GM23338 (cell line): Measurements from ENCODE around the gene UST. TPM values are rescaled to one million over a fixed set of nuclear protein-coding genes. Genes with fewer than 3 reads are reported as not detected.

Experiments used
- ATAC-seq: fragments of 200-7000 bp; cut with Tn5 transposase; 3 replicates; pipeline ENCODE4 v1.9.1; 2020
- DNase-seq: peaks from one replicate; pipeline ENCODE4 v3.0.0-alpha.2; 2015; ENCODE audit warnings: low spot score
- H2AFZ ChIP-seq: fragments of 200-600 bp; sonication (generic); 2 replicates; pipeline ENCODE4 v1.8.0; 2016; ENCODE audit warnings: antibody characterized with exemption, mild to moderate bottlenecking, moderate library complexity
- H3F3A ChIP-seq: fragments of 200-600 bp; sonication (generic); replicated peaks from 2 replicates; pipeline ENCODE4 v1.8.0; 2017; ENCODE audit warnings: antibody characterized with exemption, mixed run types, low read depth
- H3K27ac ChIP-seq: fragments of 200-600 bp; sonication (generic); 2 replicates; pipeline ENCODE4 v1.6.1; 2016; ENCODE audit warnings: low read depth
- H3K27me3 ChIP-seq: fragments of 200-600 bp; sonication (generic); 2 replicates; pipeline ENCODE4 v1.8.0; 2016; ENCODE audit warnings: mild to moderate bottlenecking, mixed run types, moderate library complexity; ENCODE audit not compliant: insufficient read depth
- H3K36me3 ChIP-seq: fragments of 200-600 bp; sonication (generic); 2 replicates; pipeline ENCODE4 v1.8.0; 2016; ENCODE audit warnings: mild to moderate bottlenecking; ENCODE audit not compliant: insufficient read depth
- H3K4me1 ChIP-seq: fragments of 200-600 bp; sonication (generic); 2 replicates; pipeline ENCODE4 v1.8.0; 2016; ENCODE audit warnings: mild to moderate bottlenecking, moderate library complexity; ENCODE audit not compliant: insufficient read depth
- H3K4me2 ChIP-seq: fragments of 200-600 bp; sonication (generic); 2 replicates; pipeline ENCODE4 v1.7.1; 2017; ENCODE audit warnings: mixed run types
- H3K4me3 ChIP-seq: fragments of 200-600 bp; sonication (generic); 2 replicates; pipeline ENCODE4 v1.6.1; 2016; ENCODE audit warnings: mixed run types
- H3K79me2 ChIP-seq: fragments of 200-600 bp; sonication (generic); replicated peaks from 2 replicates; pipeline ENCODE4 v1.8.0; 2017; ENCODE audit warnings: mild to moderate bottlenecking; ENCODE audit not compliant: insufficient read depth
- H3K9me2 ChIP-seq: fragments of 200-600 bp; sonication (generic); 2 replicates; pipeline ENCODE4 v1.8.0; 2017; ENCODE audit not compliant: insufficient read depth
- H4K20me1 ChIP-seq: fragments of 200-600 bp; sonication (generic); replicated peaks from 2 replicates; pipeline ENCODE4 v1.8.0; 2017; ENCODE audit warnings: mild to moderate bottlenecking; ENCODE audit not compliant: insufficient read depth
- H3K27ac Mint-ChIP-seq: 2 replicates; pipeline ENCODE4 v1.8.0; 2020; ENCODE audit warnings: inconsistent platforms, mild to moderate bottlenecking, moderate library complexity, mixed read lengths
- H3K27me3 Mint-ChIP-seq: 3 replicates; pipeline ENCODE4 v1.8.0; 2022; ENCODE audit warnings: low read depth, mild to moderate bottlenecking, moderate library complexity, mixed read lengths, inconsistent platforms; ENCODE audit not compliant: insufficient read depth, poor library complexity
- H3K36me3 Mint-ChIP-seq: 3 replicates; pipeline ENCODE4 v1.8.0; 2021; ENCODE audit warnings: low read depth, mild to moderate bottlenecking, inconsistent platforms, moderate library complexity, mixed read lengths
- H3K4me1 Mint-ChIP-seq: 3 replicates; pipeline ENCODE4 v1.8.0; 2020; ENCODE audit warnings: mild to moderate bottlenecking, inconsistent platforms, mixed read lengths
- H3K4me3 Mint-ChIP-seq: 3 replicates; pipeline ENCODE4 v1.8.0; 2021; ENCODE audit warnings: moderate library complexity, mild to moderate bottlenecking, inconsistent platforms, mixed read lengths
- H3K9me3 Mint-ChIP-seq: 3 replicates; pipeline ENCODE4 v1.8.0; 2020; ENCODE audit warnings: moderate library complexity, mild to moderate bottlenecking, inconsistent platforms, mixed read lengths
- EZH2 ChIP-seq: fragments of 200-600 bp; sonication (generic); IDR thresholded peaks from one replicate; pipeline ENCODE4 v1.8.0; 2017; ENCODE audit warnings: antibody characterized with exemption, mild to moderate bottlenecking, low read depth; ENCODE audit not compliant: unreplicated experiment
- EZH2phosphoT487 ChIP-seq: fragments of 200-600 bp; sonication (generic); IDR thresholded peaks from one replicate; pipeline ENCODE4 v1.8.1; 2018; ENCODE audit warnings: antibody characterized with exemption; ENCODE audit not compliant: unreplicated experiment
- JUNB ChIP-seq: IDR thresholded peaks from one replicate; pipeline ENCODE4 v1.6.1; 2016; ENCODE audit warnings: antibody characterized with exemption; ENCODE audit not compliant: unreplicated experiment
- NANOG ChIP-seq: IDR thresholded peaks from 2 replicates; pipeline ENCODE4 v1.6.1; 2016; ENCODE audit warnings: antibody characterized with exemption, borderline replicate concordance
- STAT1 ChIP-seq: IDR thresholded peaks from one replicate; pipeline ENCODE4 v1.6.1; 2016; ENCODE audit warnings: antibody characterized with exemption; ENCODE audit not compliant: unreplicated experiment
- ZNF114 ChIP-seq: fragments of 250-450 bp; sonication (Bioruptor Pico); IDR thresholded peaks from 2 replicates; pipeline ENCODE4 v1.5.0; 2020; ENCODE audit warnings: mild to moderate bottlenecking, moderate library complexity
- ZNF331 ChIP-seq: fragments of 250-450 bp; sonication (Bioruptor Pico); IDR thresholded peaks from 2 replicates; pipeline ENCODE4 v1.5.0; 2020; ENCODE audit warnings: low read depth, mild to moderate bottlenecking, moderate library complexity
- polyA plus RNA-seq: library from polyadenylated mRNA; unstranded; fragments of >200 nt; fragmentation: Nextera tagmentation; extraction: Ambion mirVana; gene quantifications from 2 replicates; pipeline ENCODE4 v1.2.1, GENCODE V29; 2016
- total RNA-seq: library from RNA; depleted of rRNA; stranded (reverse); fragments of >200 nt; shearing (Covaris generic); gene quantifications from 2 replicates; pipeline ENCODE4 v1.2.3, GENCODE V29; 2014
- TF ChIP-seq, protein P1 (sequence below): fragments of 250-450 bp; sonication (Bioruptor Pico); IDR thresholded peaks from 2 replicates; pipeline ENCODE4 v1.5.0; 2020; ENCODE audit warnings: mild to moderate bottlenecking, moderate library complexity
- TF ChIP-seq, protein P2 (sequence below): IDR thresholded peaks from one replicate; pipeline ENCODE4 v1.6.1; 2018; ENCODE audit warnings: antibody characterized with exemption; ENCODE audit not compliant: unreplicated experiment
- TF ChIP-seq, protein P3 (sequence below): IDR thresholded peaks from 2 replicates; pipeline ENCODE4 v1.6.1; 2016; ENCODE audit warnings: antibody characterized with exemption

The UST gene
- total and polyA plus RNA-seq, 2 experiments from 2014 or later, result 12.6 to 33.0 TPM

DNA sequence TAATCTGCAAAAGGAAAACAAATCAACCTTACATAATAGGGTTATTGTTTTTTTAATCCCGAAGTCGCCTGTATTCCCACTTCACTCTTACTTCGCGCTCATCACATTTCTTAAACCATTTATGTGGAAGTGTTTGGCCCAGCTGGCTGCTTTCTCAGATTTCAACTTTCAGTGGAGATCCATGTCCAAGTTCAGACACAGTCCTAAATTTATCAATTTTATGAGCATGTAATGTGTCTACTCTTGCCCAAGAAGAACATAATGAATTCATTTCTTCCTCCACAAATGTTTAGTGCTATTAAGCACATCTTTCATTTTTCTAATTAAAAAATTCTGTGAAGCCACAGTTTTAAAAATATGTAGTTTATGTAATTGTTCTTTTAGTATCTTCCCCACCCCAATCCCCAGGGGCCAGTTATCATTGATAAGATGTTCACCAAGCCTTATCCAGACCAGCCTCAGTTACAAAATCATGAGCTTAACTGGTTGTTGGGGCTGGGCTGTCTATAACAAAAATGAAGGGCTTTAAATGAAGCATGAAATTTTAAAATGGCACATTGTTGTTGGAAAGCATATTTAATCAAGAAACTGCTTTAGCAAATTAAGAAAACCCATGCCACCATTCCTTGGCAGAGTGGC, 151.7 kb downstream of the UST start (continued):
- TF ChIP-seq, protein P1, sequence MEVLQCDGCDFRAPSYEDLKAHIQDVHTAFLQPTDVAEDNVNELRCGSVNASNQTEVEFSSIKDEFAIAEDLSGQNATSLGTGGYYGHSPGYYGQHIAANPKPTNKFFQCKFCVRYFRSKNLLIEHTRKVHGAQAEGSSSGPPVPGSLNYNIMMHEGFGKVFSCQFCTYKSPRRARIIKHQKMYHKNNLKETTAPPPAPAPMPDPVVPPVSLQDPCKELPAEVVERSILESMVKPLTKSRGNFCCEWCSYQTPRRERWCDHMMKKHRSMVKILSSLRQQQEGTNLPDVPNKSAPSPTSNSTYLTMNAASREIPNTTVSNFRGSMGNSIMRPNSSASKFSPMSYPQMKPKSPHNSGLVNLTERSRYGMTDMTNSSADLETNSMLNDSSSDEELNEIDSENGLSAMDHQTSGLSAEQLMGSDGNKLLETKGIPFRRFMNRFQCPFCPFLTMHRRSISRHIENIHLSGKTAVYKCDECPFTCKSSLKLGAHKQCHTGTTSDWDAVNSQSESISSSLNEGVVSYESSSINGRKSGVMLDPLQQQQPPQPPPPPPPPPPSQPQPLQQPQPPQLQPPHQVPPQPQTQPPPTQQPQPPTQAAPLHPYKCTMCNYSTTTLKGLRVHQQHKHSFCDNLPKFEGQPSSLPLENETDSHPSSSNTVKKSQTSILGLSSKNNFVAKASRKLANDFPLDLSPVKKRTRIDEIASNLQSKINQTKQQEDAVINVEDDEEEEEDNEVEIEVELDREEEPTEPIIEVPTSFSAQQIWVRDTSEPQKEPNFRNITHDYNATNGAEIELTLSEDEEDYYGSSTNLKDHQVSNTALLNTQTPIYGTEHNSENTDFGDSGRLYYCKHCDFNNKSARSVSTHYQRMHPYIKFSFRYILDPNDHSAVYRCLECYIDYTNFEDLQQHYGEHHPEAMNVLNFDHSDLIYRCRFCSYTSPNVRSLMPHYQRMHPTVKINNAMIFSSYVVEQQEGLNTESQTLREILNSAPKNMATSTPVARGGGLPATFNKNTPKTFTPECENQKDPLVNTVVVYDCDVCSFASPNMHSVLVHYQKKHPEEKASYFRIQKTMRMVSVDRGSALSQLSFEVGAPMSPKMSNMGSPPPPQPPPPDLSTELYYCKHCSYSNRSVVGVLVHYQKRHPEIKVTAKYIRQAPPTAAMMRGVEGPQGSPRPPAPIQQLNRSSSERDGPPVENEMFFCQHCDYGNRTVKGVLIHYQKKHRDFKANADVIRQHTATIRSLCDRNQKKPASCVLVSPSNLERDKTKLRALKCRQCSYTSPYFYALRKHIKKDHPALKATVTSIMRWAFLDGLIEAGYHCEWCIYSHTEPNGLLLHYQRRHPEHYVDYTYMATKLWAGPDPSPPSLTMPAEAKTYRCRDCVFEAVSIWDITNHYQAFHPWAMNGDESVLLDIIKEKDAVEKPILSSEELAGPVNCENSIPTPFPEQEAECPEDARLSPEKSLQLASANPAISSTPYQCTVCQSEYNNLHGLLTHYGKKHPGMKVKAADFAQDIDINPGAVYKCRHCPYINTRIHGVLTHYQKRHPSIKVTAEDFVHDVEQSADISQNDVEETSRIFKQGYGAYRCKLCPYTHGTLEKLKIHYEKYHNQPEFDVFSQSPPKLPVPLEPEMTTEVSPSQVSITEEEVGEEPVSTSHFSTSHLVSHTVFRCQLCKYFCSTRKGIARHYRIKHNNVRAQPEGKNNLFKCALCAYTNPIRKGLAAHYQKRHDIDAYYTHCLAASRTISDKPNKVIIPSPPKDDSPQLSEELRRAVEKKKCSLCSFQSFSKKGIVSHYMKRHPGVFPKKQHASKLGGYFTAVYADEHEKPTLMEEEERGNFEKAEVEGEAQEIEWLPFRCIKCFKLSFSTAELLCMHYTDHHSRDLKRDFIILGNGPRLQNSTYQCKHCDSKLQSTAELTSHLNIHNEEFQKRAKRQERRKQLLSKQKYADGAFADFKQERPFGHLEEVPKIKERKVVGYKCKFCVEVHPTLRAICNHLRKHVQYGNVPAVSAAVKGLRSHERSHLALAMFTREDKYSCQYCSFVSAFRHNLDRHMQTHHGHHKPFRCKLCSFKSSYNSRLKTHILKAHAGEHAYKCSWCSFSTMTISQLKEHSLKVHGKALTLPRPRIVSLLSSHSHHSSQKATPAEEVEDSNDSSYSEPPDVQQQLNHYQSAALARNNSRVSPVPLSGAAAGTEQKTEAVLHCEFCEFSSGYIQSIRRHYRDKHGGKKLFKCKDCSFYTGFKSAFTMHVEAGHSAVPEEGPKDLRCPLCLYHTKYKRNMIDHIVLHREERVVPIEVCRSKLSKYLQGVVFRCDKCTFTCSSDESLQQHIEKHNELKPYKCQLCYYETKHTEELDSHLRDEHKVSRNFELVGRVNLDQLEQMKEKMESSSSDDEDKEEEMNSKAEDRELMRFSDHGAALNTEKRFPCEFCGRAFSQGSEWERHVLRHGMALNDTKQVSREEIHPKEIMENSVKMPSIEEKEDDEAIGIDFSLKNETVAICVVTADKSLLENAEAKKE (CRISPR knock-in tag), result no peak
- TF ChIP-seq STAT1, result no peak
- TF ChIP-seq ZNF114 (CRISPR knock-in tag), result no peak
- no peak for TF ChIP-seq NANOG
- TF ChIP-seq EZH2, result no peak
- no peak for TF ChIP-seq ZNF331

DNA sequence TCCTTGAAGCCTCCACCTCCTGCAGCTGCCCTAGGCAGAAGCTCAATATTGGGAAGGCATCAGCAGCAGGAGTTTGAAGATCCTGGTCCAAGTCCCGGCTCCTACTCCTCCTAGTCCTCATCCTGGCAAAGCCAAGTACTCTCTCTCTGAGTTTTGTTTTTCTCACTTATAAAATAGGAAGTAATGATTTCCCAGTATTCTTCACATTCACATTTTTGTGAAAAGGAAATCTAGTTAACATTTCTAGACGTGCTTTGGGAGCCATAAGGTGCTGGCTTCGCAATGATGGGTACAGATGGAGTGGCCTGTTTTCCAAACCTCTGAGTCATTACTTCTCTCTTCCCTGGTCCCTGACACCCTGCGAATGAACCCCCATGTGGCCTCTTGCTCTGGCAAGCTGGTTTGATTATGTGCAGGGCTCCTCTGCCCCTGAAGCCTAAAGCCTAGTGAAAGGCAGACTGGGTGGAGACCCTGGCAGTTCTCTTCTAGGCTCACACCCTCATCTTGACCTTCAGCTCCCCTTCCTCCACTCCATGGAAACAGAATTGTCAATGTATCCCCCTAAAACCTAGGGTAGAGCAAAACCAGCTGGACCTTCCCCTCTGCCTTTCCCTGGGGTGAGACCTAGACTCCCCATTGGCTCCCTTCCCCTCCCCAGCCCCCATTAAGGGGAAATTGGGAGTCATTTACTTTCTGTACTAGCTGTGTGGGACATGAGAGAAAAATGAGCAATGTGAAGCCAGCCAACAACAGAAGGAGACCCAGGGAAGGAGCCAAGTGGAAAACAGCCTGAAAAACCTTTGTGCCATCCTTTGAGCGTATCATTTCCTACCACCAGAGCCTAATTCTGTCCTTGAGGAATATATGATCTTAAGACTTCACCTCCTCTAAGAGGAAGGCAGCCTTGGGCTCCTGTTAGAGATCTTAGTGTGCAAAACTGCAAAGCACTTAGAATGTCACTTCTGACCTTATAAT, 158.4 kb downstream of the UST start:
- Histone ChIP-seq H3K27me3 (no peaks in the 10 kb centered on the region), H3K27ac (no peak overlapping the region), H3K4me2 (no peak overlapping the region), H2AFZ (no peak overlapping the region), H3F3A (no peaks in the 10 kb centered on the region), H3K36me3 (no peaks in the 10 kb centered on the region; the same call in 1 of the 2 replicates), H3K4me3 (no peak overlapping the region), H3K4me1 (peaks cover 12% of the 10 kb centered on the region), H3K9me2 (no peaks in the 10 kb centered on the region), H4K20me1 (no peaks in the 10 kb centered on the region; the same call in 1 of the 2 replicates), H3K79me2 (peaks cover 19% of the 10 kb centered on the region)
- Mint-ChIP-seq H3K27ac (no peak overlapping the region; the same call in 1 of the 2 replicates), H3K36me3 (peaks cover 9% of the 10 kb centered on the region), H3K9me3 (no peaks in the 10 kb centered on the region), H3K4me1 (peaks cover 12% of the 10 kb centered on the region; the same call in 2 of the 3 replicates), H3K4me3 (no peak overlapping the region), H3K27me3 (no peaks in the 10 kb centered on the region)
- DNase-seq (no peak), ATAC-seq (no peak)
- TF ChIP-seq STAT1, result no peak
- TF ChIP-seq JUNB, result no peak
- TF ChIP-seq, protein P2, sequence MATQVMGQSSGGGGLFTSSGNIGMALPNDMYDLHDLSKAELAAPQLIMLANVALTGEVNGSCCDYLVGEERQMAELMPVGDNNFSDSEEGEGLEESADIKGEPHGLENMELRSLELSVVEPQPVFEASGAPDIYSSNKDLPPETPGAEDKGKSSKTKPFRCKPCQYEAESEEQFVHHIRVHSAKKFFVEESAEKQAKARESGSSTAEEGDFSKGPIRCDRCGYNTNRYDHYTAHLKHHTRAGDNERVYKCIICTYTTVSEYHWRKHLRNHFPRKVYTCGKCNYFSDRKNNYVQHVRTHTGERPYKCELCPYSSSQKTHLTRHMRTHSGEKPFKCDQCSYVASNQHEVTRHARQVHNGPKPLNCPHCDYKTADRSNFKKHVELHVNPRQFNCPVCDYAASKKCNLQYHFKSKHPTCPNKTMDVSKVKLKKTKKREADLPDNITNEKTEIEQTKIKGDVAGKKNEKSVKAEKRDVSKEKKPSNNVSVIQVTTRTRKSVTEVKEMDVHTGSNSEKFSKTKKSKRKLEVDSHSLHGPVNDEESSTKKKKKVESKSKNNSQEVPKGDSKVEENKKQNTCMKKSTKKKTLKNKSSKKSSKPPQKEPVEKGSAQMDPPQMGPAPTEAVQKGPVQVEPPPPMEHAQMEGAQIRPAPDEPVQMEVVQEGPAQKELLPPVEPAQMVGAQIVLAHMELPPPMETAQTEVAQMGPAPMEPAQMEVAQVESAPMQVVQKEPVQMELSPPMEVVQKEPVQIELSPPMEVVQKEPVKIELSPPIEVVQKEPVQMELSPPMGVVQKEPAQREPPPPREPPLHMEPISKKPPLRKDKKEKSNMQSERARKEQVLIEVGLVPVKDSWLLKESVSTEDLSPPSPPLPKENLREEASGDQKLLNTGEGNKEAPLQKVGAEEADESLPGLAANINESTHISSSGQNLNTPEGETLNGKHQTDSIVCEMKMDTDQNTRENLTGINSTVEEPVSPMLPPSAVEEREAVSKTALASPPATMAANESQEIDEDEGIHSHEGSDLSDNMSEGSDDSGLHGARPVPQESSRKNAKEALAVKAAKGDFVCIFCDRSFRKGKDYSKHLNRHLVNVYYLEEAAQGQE, result no peak
- no peak for TF ChIP-seq EZH2phosphoT487
- TF ChIP-seq, protein P3, sequence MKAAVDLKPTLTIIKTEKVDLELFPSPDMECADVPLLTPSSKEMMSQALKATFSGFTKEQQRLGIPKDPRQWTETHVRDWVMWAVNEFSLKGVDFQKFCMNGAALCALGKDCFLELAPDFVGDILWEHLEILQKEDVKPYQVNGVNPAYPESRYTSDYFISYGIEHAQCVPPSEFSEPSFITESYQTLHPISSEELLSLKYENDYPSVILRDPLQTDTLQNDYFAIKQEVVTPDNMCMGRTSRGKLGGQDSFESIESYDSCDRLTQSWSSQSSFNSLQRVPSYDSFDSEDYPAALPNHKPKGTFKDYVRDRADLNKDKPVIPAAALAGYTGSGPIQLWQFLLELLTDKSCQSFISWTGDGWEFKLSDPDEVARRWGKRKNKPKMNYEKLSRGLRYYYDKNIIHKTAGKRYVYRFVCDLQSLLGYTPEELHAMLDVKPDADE, result no peak
- no peak for TF ChIP-seq ZNF114 (CRISPR knock-in tag)
- no peak for TF ChIP-seq ZNF331
- no peak for TF ChIP-seq NANOG
